SK-N-SH (cell line): ENCODE results near the gene CCDC15.

ENCODE experiments used
- EZH2phosphoT487 ChIP-seq: fragments of 200-600 bp; sonication (generic); IDR thresholded peaks from 2 replicates; pipeline ENCODE4 v1.6.1; 2017; ENCODE audit warnings: low read depth, mixed run types, mild to moderate bottlenecking, antibody characterized with exemption, moderate library complexity, borderline replicate concordance
- JUND ChIP-seq: IDR thresholded peaks from 2 replicates; pipeline ENCODE4 v1.4.0; 2012
- POLR2AphosphoS5 ChIP-seq: IDR thresholded peaks from 2 replicates; pipeline ENCODE4 v1.6.1; 2012; ENCODE audit warnings: low read depth, low read length
- RAD21 ChIP-seq: IDR thresholded peaks from 2 replicates; pipeline ENCODE4 v1.6.1; 2012; ENCODE audit warnings: mild to moderate bottlenecking, low read length
- RCOR1 ChIP-seq: fragments of 150-350 bp; IDR thresholded peaks from 2 replicates; pipeline ENCODE4 v1.6.1; 2017; ENCODE audit warnings: antibody characterized with exemption, low read length
- RFX5 ChIP-seq: IDR thresholded peaks from 2 replicates; pipeline ENCODE4 v1.6.1; 2012; ENCODE audit warnings: mild to moderate bottlenecking, improper control_type of control experiment, low read length
- TCF12 ChIP-seq: IDR thresholded peaks from 2 replicates; pipeline ENCODE4 v1.4.0; 2012
- TEAD4 ChIP-seq: IDR thresholded peaks from 2 replicates; pipeline ENCODE4 v1.4.0; 2012; ENCODE audit warnings: mild to moderate bottlenecking, borderline replicate concordance; ENCODE audit not compliant: insufficient read depth
- TF ChIP-seq, protein P1 (sequence below): fragments of 200-600 bp; sonication (generic); IDR thresholded peaks from 2 replicates; pipeline ENCODE4 v1.6.1; 2017; ENCODE audit warnings: antibody characterized with exemption, mild to moderate bottlenecking, moderate library complexity
- TF ChIP-seq, protein P2 (sequence below): IDR thresholded peaks from 2 replicates; pipeline ENCODE4 v1.6.1; 2012; ENCODE audit warnings: mild to moderate bottlenecking, low read depth, low read length, moderate library complexity
- TF ChIP-seq, protein P3 (sequence below): IDR thresholded peaks from 2 replicates; pipeline ENCODE4 v1.4.0; 2012; ENCODE audit warnings: low read depth, borderline replicate concordance

GRCh38 chr11:125086633-125087296, 132.8 kb downstream of the CCDC15 start:
- TF ChIP-seq TEAD4 (no peak), RFX5 (no peak), RAD21 (no peak), TCF12 (no peak), JUND (no peak), POLR2AphosphoS5 (no peak), RCOR1 (no peak), EZH2phosphoT487 (no peak)
- TF ChIP-seq, protein P1, sequence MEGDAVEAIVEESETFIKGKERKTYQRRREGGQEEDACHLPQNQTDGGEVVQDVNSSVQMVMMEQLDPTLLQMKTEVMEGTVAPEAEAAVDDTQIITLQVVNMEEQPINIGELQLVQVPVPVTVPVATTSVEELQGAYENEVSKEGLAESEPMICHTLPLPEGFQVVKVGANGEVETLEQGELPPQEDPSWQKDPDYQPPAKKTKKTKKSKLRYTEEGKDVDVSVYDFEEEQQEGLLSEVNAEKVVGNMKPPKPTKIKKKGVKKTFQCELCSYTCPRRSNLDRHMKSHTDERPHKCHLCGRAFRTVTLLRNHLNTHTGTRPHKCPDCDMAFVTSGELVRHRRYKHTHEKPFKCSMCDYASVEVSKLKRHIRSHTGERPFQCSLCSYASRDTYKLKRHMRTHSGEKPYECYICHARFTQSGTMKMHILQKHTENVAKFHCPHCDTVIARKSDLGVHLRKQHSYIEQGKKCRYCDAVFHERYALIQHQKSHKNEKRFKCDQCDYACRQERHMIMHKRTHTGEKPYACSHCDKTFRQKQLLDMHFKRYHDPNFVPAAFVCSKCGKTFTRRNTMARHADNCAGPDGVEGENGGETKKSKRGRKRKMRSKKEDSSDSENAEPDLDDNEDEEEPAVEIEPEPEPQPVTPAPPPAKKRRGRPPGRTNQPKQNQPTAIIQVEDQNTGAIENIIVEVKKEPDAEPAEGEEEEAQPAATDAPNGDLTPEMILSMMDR, result no peak
- TF ChIP-seq, protein P2, sequence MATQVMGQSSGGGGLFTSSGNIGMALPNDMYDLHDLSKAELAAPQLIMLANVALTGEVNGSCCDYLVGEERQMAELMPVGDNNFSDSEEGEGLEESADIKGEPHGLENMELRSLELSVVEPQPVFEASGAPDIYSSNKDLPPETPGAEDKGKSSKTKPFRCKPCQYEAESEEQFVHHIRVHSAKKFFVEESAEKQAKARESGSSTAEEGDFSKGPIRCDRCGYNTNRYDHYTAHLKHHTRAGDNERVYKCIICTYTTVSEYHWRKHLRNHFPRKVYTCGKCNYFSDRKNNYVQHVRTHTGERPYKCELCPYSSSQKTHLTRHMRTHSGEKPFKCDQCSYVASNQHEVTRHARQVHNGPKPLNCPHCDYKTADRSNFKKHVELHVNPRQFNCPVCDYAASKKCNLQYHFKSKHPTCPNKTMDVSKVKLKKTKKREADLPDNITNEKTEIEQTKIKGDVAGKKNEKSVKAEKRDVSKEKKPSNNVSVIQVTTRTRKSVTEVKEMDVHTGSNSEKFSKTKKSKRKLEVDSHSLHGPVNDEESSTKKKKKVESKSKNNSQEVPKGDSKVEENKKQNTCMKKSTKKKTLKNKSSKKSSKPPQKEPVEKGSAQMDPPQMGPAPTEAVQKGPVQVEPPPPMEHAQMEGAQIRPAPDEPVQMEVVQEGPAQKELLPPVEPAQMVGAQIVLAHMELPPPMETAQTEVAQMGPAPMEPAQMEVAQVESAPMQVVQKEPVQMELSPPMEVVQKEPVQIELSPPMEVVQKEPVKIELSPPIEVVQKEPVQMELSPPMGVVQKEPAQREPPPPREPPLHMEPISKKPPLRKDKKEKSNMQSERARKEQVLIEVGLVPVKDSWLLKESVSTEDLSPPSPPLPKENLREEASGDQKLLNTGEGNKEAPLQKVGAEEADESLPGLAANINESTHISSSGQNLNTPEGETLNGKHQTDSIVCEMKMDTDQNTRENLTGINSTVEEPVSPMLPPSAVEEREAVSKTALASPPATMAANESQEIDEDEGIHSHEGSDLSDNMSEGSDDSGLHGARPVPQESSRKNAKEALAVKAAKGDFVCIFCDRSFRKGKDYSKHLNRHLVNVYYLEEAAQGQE, result no peak
- TF ChIP-seq, protein P3, sequence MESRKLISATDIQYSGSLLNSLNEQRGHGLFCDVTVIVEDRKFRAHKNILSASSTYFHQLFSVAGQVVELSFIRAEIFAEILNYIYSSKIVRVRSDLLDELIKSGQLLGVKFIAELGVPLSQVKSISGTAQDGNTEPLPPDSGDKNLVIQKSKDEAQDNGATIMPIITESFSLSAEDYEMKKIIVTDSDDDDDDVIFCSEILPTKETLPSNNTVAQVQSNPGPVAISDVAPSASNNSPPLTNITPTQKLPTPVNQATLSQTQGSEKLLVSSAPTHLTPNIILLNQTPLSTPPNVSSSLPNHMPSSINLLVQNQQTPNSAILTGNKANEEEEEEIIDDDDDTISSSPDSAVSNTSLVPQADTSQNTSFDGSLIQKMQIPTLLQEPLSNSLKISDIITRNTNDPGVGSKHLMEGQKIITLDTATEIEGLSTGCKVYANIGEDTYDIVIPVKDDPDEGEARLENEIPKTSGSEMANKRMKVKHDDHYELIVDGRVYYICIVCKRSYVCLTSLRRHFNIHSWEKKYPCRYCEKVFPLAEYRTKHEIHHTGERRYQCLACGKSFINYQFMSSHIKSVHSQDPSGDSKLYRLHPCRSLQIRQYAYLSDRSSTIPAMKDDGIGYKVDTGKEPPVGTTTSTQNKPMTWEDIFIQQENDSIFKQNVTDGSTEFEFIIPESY, result no peak
